HG03045 (cell line): ENCODE results near the gene MAP4K5.
A peak's percentile ranks its signal among the peaks of the same experiment; 100 is the strongest.
"Not testable (repeated sequence)": the region's sequence is repeated elsewhere in the genome, so short reads cannot be mapped to it uniquely, and the experiment has no call there.

Experiments used
- ATAC-seq: cut with Tn5 transposase; IDR thresholded peaks from one replicate; pipeline ENCODE4 v1.9.1; 2021; ENCODE audit warnings: mild to moderate bottlenecking, moderate library complexity; ENCODE audit not compliant: unreplicated experiment

Gene MAP4K5

GRCh38 chr14:50533241-50533705 is 904 bp upstream of the MAP4K5 start:
- peak; percentile 5 for ATAC-seq

- ATAC-seq = peak; percentile 40
Measured at GRCh38 chr14:50531595-50532501, 521 bp downstream of the MAP4K5 start.

GRCh38 chr14:50530794-50531365 is 1.5 kb downstream of the MAP4K5 start:
- ATAC-seq = no peak

- no peak for ATAC-seq
Measured at GRCh38 chr14:50530358-50530757, 2.0 kb downstream of the MAP4K5 start.

GRCh38 chr14:50529288-50530179 is 2.8 kb downstream of the MAP4K5 start:
- no peak for ATAC-seq

- no peak for ATAC-seq
Measured at GRCh38 chr14:50528000-50528399, 4.4 kb downstream of the MAP4K5 start.

GRCh38 chr14:50524731-50525515 is 7.4 kb downstream of the MAP4K5 start:
- ATAC-seq = no peak

GRCh38 chr14:50524060-50524459 is 8.3 kb downstream of the MAP4K5 start:
- no peak for ATAC-seq

GRCh38 chr14:50523271-50524041 is 8.9 kb downstream of the MAP4K5 start:
- no peak for ATAC-seq

GRCh38 chr14:50521912-50522341 is 10.4 kb downstream of the MAP4K5 start:
- ATAC-seq = peak; percentile 58

- peak; percentile 77 for ATAC-seq
Measured at GRCh38 chr14:50520947-50521815, 11.2 kb downstream of the MAP4K5 start.

GRCh38 chr14:50516091-50516490 is 16.3 kb downstream of the MAP4K5 start:
- no peak for ATAC-seq

- ATAC-seq = no peak
Measured at GRCh38 chr14:50512463-50512862, 19.9 kb downstream of the MAP4K5 start.

- no peak for ATAC-seq
Measured at GRCh38 chr14:50510157-50510556, 22.2 kb downstream of the MAP4K5 start.

GRCh38 chr14:50507078-50507477 is 25.3 kb downstream of the MAP4K5 start:
- not testable (repeated sequence) for ATAC-seq

GRCh38 chr14:50501642-50502041 is 30.7 kb downstream of the MAP4K5 start:
- no peak for ATAC-seq

GRCh38 chr14:50497351-50497750 is 35.0 kb downstream of the MAP4K5 start:
- no peak for ATAC-seq

- ATAC-seq = no peak
Measured at GRCh38 chr14:50489851-50490250, 42.5 kb downstream of the MAP4K5 start.

GRCh38 chr14:50488521-50488920 is 43.8 kb downstream of the MAP4K5 start:
- no peak for ATAC-seq
